ENCODE measurements around the gene HGD. TPM values are rescaled to one million over a fixed set of nuclear protein-coding genes. Genes with fewer than 3 reads are reported as not detected.

The HGD gene
- total RNA-seq, 1 experiment from 2014 or later = 1.5 TPM

- CTCF ChIA-PET = no interaction called here
- POLR2A ChIA-PET = no interaction called here
- H3K4me3 Mint-ChIP-seq = no peak overlapping the region
- H3K4me1 Mint-ChIP-seq = peaks cover 4% of the 10 kb centered on the region
- ATAC-seq (no peak), DNase-seq (ENCODE audit: low spot score) (no peak)
- peaks cover 6% of the 10 kb centered on the region for H3K9me3 Mint-ChIP-seq
- H3K27ac Mint-ChIP-seq = no peak overlapping the region
- no peak for TF ChIP-seq SMAD3 (CRISPR knock-in tag; IDR thresholded peaks at IDR 0.05; ENCODE audit: borderline replicate concordance)
- no peak for TF ChIP-seq USF2 (CRISPR knock-in tag; IDR thresholded peaks at IDR 0.05)
- TF ChIP-seq NR2C2 (CRISPR knock-in tag; IDR thresholded peaks at IDR 0.05) = no peak
- TF ChIP-seq STAT6 (CRISPR knock-in tag; conservative IDR thresholded peaks at IDR 0.05; ENCODE audit: low read depth) = no peak
- no peak for TF ChIP-seq ESRRA (CRISPR knock-in tag; IDR thresholded peaks at IDR 0.05; ENCODE audit: borderline replicate concordance)
- no peak for TF ChIP-seq EMX1 (CRISPR knock-in tag; IDR thresholded peaks at IDR 0.05)
- no peaks in the 10 kb centered on the region for H3K27me3 Mint-ChIP-seq (ENCODE audit: low read depth)
- no peaks in the 10 kb centered on the region for H3K36me3 Mint-ChIP-seq
Measured at GRCh38 chr3:120608506-120608905, 73.5 kb downstream of the HGD start.

DNA sequence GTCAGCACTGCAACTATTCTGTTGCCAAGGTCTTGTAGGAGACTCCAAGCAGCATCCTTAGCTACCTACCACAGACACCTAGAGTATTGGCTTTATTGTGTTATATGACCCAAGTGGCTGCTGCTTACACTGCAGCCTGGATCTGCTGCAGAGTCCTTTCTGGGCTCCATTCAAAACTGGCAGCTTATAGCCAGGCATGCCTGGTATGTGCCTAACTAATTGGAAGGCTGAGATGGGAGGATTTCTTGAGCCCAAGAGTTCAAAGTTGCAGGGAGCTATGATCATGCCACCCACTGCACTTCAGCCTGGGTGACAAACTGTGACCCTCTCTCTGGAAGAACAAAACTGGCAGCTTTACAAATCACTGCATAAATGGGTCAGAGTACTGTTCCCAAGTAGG lies 77.3 kb downstream of the HGD start:
- H3K27me3 Mint-ChIP-seq (ENCODE audit: low read depth) = no peaks in the 10 kb centered on the region
- ChIA-PET POLR2A (interaction anchor here (0.7 to 1.2 kb wide), 2 partner anchors 9 to 180 kb away, joined by 3 to 4 read pairs; no protein-coding TSS in a partner anchor), CTCF (interaction anchor here (0.9 to 2.1 kb wide), 3 partner anchors 9 to 190 kb away, joined by 3 to 14 read pairs (median 4); partner anchors contain the start of gene NDUFB4)
- TF ChIP-seq RORB (CRISPR knock-in tag; IDR thresholded peaks at IDR 0.05) = no peak
- peaks cover 22% of the 10 kb centered on the region for H3K36me3 Mint-ChIP-seq
- no peak overlapping the region for H3K27ac Mint-ChIP-seq
- DNase-seq (ENCODE audit: low spot score) (no peak), ATAC-seq (peak; percentile 93)
- H3K4me3 Mint-ChIP-seq = no peak overlapping the region
- H3K9me3 Mint-ChIP-seq = peaks cover 4% of the 10 kb centered on the region
- peaks cover 4% of the 10 kb centered on the region for H3K4me1 Mint-ChIP-seq

DNA sequence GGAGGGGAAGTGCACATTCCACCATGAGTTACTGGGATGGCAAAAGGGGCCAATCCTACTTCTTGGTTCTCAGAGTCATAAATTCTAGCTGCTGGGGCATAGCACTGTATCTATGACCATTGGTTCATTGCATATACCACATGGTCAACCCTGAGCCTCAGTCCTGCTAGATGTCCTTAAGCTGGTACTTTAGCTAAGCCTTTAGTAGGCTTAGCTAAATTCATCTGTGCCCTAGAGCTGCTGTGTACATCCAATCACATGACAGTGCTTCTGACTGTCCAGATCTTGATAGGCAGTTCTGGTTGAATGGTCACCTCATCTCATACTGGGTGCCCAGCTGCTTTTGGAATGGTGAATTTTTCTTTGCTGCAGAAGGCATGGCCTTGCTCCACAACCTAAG lies 77.7 kb downstream of the HGD start:
- H3K27me3 Mint-ChIP-seq (ENCODE audit: low read depth) = no peaks in the 10 kb centered on the region
- ChIA-PET CTCF (interaction anchor here (0.9 to 2.1 kb wide), 2 partner anchors 37 to 191 kb away, joined by 3 to 14 read pairs; no protein-coding TSS in a partner anchor), POLR2A (interaction anchor here (0.7 to 1.2 kb wide), 2 partner anchors 9 to 180 kb away, joined by 3 to 4 read pairs; no protein-coding TSS in a partner anchor)
- no peaks in the 10 kb centered on the region for H3K9me3 Mint-ChIP-seq
- no peak overlapping the region for H3K4me3 Mint-ChIP-seq
- ATAC-seq (no peak), DNase-seq (ENCODE audit: low spot score) (no peak)
- H3K36me3 Mint-ChIP-seq = peaks cover 22% of the 10 kb centered on the region
- no peak overlapping the region for H3K27ac Mint-ChIP-seq
- peaks cover 4% of the 10 kb centered on the region for H3K4me1 Mint-ChIP-seq
- TF ChIP-seq TEAD1 (CRISPR knock-in tag; IDR thresholded peaks at IDR 0.05) (no peak), NR2C2 (CRISPR knock-in tag; IDR thresholded peaks at IDR 0.05) (no peak), USF2 (CRISPR knock-in tag; IDR thresholded peaks at IDR 0.05) (no peak), ZNF281 (CRISPR knock-in tag; IDR thresholded peaks at IDR 0.05) (no peak), ERG (CRISPR knock-in tag; IDR thresholded peaks at IDR 0.05) (no peak), NFE2L1 (CRISPR knock-in tag; IDR thresholded peaks at IDR 0.05) (no peak), IRF1 (CRISPR knock-in tag; IDR thresholded peaks at IDR 0.05) (no peak), EMX1 (CRISPR knock-in tag; IDR thresholded peaks at IDR 0.05) (no peak), NR3C1 (CRISPR knock-in tag; conservative IDR thresholded peaks at IDR 0.05; ENCODE audit: low read depth) (no peak), ZNF138 (CRISPR knock-in tag; conservative IDR thresholded peaks at IDR 0.05) (no peak), SMAD3 (CRISPR knock-in tag; IDR thresholded peaks at IDR 0.05; ENCODE audit: borderline replicate concordance) (no peak)
- TF ChIP-seq, protein P1, sequence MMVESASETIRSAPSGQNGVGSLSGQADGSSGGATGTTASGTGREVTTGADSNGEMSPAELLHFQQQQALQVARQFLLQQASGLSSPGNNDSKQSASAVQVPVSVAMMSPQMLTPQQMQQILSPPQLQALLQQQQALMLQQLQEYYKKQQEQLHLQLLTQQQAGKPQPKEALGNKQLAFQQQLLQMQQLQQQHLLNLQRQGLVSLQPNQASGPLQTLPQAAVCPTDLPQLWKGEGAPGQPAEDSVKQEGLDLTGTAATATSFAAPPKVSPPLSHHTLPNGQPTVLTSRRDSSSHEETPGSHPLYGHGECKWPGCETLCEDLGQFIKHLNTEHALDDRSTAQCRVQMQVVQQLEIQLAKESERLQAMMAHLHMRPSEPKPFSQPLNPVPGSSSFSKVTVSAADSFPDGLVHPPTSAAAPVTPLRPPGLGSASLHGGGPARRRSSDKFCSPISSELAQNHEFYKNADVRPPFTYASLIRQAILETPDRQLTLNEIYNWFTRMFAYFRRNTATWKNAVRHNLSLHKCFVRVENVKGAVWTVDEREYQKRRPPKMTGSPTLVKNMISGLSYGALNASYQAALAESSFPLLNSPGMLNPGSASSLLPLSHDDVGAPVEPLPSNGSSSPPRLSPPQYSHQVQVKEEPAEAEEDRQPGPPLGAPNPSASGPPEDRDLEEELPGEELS (CRISPR knock-in tag; IDR thresholded peaks at IDR 0.05) = no peak

All from WTC11 (cell line).